ENCODE data around the gene ACLY.

The ACLY gene

DNA sequence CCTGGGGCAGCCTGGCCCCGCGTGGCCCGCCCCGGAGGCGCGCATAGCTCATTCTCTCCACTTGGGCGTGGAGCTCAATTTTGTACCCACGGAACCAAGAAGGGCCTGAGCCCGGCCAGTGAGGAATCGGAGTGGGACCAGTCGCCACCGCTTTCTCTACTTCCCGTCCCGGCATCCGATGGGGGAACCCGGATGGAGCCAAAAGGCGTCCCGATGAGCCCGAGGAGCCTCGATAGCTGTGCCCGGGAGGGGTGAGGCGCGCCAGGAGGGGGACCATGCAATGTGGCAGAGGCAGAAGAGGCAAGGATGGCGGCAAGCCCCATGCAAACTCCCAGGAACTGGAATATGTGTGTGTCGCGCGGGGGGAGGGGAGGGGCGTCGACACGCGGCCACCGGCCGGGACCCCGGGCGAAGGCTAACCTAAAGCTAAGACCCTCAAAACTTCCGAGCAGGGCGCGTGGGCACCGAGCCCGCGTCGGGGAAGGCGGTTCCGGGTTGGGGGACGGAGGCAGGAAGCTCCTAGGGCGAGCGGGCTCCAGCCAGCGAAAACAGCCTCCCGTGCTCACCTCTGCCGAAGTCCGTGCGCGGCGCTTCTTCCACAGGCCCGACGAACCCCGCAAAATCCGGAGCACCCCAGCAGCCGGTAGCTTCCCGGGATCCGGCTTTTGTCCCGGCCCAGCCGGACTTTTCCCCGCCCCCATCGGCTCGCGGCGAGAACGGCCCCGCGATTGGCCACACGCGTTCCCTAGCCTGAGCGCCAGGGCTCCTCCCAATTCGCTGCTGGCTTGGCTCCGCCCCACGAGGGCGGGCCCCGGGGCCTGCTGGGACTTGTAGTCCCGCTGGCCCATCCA is at the start of gene ACLY:
Gene ACLY (minus strand): TSS at position 638 of the 851 bp plus-strand sequence. CDS start 5,078 bp downstream, outside the sequence.
- peak; percentile 96 for DNase-seq (ENCODE audit: low spot score)

DNA sequence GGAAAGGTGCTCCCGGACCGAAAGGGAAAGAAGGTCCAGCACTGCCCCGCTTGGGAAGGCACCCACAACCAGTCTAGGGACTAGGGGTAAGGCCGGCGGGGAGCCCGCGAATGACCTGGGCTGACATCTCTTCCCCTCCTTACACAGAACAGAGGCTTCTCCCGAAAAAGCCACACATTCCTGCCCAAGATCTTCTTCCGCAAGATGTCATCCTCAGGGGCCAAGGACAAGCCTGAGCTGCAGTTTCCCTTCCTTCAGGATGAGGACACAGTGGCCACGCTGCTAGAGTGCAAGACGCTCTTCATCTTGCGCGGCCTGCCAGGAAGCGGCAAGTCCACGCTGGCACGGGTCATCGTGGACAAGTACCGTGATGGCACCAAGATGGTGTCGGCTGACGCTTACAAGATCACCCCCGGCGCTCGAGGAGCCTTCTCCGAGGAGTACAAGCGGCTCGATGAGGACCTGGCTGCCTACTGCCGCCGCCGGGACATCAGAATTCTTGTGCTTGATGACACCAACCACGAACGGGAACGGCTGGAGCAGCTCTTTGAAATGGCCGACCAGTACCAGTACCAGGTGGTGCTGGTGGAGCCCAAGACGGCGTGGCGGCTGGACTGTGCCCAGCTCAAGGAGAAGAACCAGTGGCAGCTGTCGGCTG is 49.3 kb upstream of the ACLY start:
- no peak for DNase-seq (ENCODE audit: low spot score)

DNA sequence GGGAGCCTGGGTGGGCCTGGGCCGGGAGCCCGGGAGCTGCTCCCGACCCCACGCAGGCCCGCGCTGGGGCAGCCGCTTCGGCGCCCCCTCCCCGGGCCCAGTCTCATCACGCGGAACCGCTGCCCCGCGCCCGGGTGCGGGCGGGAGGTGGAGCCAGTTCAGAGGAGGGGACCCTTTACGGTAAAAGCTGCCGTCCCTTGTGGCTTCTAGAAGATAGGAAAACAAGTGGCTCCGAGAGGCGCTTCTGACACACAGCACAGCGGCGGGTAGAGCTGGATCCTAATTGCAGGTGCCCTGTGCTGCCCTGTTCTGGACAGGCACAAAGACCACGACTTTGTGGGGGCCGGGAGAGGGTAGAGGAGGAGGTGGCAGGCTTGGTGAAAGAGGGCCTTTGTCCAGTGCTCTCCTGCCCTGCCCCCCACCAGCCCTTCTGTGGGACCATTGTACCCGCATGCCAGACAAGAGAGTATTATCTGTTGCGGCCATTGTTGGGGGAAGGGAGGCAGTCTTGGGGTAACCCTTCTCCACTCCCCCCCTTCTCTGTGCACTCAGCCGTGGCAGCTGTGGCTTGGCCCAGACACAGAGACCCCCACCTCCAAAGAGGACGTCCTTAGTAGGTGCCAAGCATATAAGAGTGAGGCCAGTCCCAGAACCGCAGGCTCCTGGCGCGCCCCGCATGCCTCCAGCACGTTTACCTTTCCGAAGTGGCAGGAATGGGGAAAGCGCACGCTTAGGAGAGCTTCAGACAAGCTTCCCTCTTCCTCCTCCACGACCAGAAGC is 48.6 kb upstream of the ACLY start:
- DNase-seq (ENCODE audit: low spot score) = no peak

GRCh38 chr17:41966463-41967140 is 47.9 kb upstream of the ACLY start, which contains the start of gene CNP:
Gene CNP (plus strand): TSS chr17:41966795. CDS start chr17:41966885, 90 bp downstream.
- peak; percentile 85 for DNase-seq (ENCODE audit: low spot score)

DNA sequence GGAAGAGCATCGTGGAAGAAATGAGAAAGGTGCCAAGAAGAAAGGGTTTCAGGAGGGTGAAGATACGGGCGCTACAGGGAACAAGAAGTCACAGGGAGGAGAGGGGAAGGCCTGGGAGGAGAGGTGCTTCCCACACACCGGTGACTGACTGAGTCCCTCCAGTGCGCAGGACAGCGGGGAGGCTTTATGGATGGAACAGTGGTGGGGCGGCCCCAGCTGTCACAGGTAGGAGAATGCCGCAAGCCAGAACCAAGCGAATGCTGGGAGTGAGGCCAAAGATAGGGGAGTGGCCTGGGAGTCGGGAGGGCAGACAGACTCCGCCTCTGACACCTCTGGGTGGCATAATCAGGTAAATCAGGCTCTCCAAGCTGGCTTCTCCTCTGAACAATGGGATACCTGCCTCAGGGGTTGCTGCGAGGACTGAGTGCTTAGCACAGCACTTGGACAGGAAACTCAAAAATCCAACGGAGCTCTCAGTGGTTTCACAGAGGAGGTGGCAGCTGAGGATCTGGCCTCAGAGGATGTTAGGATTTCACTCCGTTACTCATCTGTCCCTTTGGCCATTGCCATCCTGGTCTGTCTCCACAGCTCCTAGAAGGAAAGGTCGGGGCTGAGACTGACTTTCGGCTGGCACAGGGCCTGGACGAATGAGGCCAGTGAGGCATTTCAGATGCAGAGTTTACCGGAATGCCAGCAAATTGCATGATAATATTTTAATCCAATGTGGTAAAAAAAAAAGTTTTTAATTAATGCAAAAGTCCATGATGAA is 47.1 kb upstream of the ACLY start:
- DNase-seq (ENCODE audit: low spot score) = peak; percentile 39

DNA sequence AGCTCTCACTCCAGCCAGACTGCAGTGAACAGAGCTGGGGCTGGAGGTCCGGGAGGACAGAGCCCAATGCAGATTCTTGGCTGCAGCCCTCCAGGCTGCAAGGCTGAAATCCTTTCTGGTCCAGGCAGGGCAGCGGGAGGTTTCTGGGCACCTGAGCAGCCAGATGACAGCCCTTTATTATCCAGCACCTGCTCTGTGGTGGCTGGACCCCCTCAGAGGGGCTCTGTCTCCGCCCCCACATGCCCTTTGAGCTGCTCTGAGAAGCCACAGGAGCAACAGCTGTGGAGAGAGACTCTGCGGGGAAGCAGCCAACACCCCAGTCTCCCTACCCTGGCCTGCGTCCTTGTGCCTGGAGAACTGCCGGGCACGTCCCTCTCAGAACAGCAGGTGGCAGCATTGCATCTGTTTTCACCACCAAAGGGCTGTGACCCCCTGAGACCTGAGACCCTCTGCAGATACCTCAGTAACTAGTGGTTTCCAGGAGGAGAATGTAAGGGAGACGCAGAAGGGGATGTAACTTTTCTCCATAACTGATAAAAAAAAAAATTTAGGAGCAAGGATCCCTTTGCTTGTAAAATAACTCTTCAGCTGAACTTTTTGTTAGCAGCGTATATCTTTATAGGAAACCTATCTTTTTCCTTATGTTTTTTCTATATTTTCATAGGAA is 44.1 kb upstream of the ACLY start:
- DNase-seq (ENCODE audit: low spot score) = peak; percentile 44

GRCh38 chr17:41962111-41962510 is 43.4 kb upstream of the ACLY start:
- DNase-seq (ENCODE audit: low spot score) = no peak

DNA sequence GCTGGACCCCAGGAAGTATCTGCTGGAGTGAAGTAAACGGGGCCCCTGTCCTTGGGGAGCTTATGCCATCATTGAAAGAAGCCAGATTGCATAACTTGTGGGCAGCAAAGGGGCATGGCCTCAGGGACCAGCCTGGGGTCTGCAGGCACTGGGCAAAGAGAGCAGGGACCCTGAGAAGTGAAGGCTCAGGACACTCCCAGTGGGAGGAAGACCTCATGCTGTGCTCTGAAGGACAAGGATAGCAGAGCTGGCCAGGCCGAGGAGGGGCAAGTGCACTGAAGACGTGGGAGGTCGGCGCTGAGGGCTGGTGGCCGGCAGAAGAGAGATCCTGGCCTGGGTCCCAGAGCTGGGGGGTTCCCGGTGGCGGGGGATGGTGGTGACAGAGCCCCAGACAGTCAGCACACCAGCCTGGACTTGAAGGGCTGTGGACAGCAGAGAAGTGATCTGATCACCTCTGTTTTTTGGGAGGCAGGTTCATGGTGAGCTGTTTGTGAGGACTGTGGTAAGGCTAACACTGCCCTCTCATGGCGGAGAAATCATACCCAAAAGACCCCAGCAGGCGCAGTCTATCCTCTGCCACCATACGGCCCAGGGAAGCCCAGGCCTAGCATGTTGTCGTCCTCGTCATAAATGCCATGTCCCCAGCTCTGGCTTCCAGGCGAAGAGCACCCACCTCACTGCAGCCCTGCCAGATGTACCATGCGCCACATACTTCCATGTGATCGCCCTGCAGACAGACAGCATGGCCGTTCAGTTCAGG is 40.8 kb upstream of the ACLY start:
- DNase-seq (ENCODE audit: low spot score) = peak; percentile 16

GRCh38 chr17:41959030-41959335 is 40.2 kb upstream of the ACLY start:
- DNase-seq (ENCODE audit: low spot score) = no peak

GRCh38 chr17:41957869-41958439 is 39.2 kb upstream of the ACLY start:
- no peak for DNase-seq (ENCODE audit: low spot score)

GRCh38 chr17:41957031-41957868 is 38.5 kb upstream of the ACLY start:
- DNase-seq (ENCODE audit: low spot score) = peak; percentile 20

GRCh38 chr17:41956522-41956921 is 37.8 kb upstream of the ACLY start:
- DNase-seq (ENCODE audit: low spot score) = no peak

- DNase-seq (ENCODE audit: low spot score) = no peak
Observed at GRCh38 chr17:41948762-41949460, 30.2 kb upstream of the ACLY start.

GRCh38 chr17:41944943-41945342 is 26.2 kb upstream of the ACLY start:
- no peak for DNase-seq (ENCODE audit: low spot score)

- DNase-seq (ENCODE audit: low spot score) = no peak
Observed at GRCh38 chr17:41943492-41943891, 24.7 kb upstream of the ACLY start.

GRCh38 chr17:41942626-41943373 is 24.0 kb upstream of the ACLY start:
- DNase-seq (ENCODE audit: low spot score) = no peak

DNA sequence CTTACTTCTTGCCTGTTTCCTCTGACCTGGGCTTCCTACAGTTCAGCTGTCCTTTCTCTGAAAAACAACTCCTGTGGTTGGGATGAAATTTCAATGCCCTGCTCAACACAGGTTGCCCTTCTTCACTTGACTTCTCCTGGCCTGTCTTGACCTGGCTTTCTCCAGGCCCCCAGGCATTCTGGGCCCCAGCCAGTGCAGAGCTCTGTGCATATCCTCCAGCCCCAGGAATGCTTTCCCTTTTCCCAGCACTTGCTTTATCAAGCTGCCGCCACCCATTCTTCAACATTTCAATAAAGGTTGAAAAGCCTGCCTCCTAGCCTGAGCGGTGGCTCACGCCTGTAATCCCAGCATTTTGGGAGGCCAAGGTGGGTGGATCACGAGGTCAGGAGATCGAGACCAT is 22.4 kb upstream of the ACLY start:
- no peak for DNase-seq (ENCODE audit: low spot score)
